ENCODE results near the gene STON1.
"Not testable (repeated sequence)": the region's sequence is repeated elsewhere in the genome, so short reads cannot be mapped to it uniquely, and the experiment has no call there.

The STON1 gene

DNA sequence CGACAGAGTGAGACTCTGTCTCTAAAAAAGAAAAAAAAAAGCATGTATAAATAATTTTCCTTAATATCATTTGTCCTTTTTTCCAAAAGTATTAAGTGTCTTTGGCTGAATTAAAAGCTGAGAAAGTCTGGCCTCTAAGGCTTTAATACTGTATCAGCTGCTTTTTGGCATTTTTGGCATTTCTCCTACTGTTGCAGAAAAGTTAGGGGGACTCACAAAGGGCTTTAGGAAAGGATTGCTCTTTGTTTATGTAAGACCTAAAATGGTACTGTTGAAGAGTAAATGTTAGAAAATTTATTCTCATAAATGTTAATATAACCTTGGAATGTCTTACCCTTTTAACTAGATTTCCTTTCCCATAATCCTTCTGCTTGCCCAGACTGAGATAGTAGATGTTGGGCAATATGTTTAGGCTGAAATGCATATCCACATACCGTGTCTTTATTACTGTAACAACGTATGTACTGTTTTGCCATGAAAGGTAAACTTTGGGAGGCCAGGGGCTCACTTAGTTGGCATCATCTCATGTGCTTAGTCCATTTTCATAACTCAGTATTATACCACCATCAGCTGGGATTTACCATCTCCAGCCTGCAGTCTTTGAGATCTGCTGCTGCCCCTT is 18.0 kb upstream of the STON1 start:
- H3K4me3 ChIP-seq (ENCODE audit: control insufficient read depth, low read depth, low read length), result no peak overlapping the region

DNA sequence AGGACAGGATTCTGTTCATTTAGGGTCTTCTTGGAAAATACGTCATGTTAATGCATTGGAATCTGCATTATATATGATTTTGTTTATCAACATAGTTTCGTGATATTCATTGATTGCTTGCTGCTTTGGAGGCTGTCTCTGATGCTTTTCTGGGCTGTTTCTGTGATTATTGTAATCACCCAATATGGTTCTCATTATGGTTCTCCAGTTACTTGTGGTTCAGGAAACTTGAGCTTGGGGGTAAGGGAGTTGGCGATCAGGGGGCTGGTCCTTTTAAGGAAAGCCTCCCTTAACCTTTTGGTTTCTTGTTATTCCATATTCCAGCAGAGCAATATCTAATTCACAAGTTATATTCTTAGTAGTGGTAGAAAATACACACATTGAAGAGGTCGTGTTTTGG is 17.4 kb upstream of the STON1 start:
- TF ChIP-seq, protein P1, sequence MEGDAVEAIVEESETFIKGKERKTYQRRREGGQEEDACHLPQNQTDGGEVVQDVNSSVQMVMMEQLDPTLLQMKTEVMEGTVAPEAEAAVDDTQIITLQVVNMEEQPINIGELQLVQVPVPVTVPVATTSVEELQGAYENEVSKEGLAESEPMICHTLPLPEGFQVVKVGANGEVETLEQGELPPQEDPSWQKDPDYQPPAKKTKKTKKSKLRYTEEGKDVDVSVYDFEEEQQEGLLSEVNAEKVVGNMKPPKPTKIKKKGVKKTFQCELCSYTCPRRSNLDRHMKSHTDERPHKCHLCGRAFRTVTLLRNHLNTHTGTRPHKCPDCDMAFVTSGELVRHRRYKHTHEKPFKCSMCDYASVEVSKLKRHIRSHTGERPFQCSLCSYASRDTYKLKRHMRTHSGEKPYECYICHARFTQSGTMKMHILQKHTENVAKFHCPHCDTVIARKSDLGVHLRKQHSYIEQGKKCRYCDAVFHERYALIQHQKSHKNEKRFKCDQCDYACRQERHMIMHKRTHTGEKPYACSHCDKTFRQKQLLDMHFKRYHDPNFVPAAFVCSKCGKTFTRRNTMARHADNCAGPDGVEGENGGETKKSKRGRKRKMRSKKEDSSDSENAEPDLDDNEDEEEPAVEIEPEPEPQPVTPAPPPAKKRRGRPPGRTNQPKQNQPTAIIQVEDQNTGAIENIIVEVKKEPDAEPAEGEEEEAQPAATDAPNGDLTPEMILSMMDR (conservative IDR thresholded peaks at IDR 0.05; ENCODE audit: control insufficient read depth, insufficient read depth, low read depth, low read length), result no peak
- DNase-seq (ENCODE audit: low read depth), result no peak

More for the DNA sequence above, 18.0 kb upstream of the STON1 start:
- TF ChIP-seq, protein P1 (conservative IDR thresholded peaks at IDR 0.05; ENCODE audit: control insufficient read depth, insufficient read depth, low read depth, low read length), result no peak
- no peak for DNase-seq (ENCODE audit: low read depth)

DNA sequence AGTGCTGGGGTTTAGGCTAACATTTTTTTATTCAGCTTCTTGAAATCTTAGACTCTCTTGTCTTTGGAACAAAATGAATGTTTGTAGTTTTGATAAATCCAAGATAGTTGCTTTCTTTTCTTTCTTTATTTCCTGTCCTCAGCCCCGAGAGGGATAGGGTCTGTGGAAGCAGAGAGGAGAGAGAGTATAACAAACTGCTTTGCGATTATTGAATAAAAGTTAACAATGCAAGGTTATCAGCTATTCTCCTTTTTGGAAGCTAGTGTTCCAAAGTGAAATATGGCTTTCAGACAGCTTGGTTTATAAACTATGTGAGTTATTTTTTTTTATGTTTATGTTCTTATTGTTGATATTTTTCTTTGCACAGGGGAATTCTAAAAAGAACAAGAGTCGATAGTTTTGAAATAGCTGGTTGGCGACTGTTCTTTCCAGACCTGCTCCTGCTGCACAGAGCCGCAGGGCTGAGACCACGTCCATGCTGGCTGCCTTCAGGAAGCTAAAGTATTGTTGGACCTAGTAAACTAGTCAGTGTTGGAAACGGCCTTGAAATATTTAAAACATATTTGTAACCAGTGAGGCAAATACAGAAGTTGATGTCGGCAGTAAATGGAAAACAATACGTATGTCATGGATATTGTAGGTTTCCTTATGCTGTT is 15.5 kb upstream of the STON1 start:
- TF ChIP-seq, protein P1 (conservative IDR thresholded peaks at IDR 0.05; ENCODE audit: control insufficient read depth, insufficient read depth, low read depth, low read length), result no peak
- DNase-seq (ENCODE audit: low read depth), result no peak
- no peak overlapping the region for H3K4me3 ChIP-seq (ENCODE audit: control insufficient read depth, low read depth, low read length)

More for the DNA sequence above, 17.4 kb upstream of the STON1 start:
- H3K4me3 ChIP-seq (ENCODE audit: control insufficient read depth, low read depth, low read length), result no peak overlapping the region

DNA sequence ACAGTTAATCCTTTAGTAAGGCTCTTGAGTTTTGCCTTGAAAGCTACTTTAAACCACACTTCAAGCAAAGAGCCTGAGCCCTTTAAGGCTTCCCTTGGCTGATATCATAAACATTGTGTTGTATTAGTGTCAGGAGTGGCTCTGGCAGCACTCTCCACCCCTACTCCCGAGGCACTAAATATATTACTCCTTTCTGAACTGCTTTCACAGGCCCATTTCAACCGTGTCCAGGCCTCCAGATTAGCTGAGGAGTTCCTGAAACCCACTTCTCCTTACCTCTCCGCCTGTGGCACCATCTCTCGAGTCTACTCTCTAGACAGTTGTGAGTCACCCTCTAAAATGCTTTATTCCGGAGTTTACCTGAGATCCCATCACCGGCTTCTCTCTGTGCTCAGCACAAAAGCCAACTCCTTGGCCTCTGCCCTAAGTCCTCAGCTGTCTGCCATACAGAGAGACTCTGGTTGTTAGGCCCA is 14.4 kb upstream of the STON1 start:
- no peak overlapping the region for H3K4me3 ChIP-seq (ENCODE audit: control insufficient read depth, low read depth, low read length)
- no peak for DNase-seq (ENCODE audit: low read depth)
- TF ChIP-seq, protein P1 (conservative IDR thresholded peaks at IDR 0.05; ENCODE audit: control insufficient read depth, insufficient read depth, low read depth, low read length), result no peak

DNA sequence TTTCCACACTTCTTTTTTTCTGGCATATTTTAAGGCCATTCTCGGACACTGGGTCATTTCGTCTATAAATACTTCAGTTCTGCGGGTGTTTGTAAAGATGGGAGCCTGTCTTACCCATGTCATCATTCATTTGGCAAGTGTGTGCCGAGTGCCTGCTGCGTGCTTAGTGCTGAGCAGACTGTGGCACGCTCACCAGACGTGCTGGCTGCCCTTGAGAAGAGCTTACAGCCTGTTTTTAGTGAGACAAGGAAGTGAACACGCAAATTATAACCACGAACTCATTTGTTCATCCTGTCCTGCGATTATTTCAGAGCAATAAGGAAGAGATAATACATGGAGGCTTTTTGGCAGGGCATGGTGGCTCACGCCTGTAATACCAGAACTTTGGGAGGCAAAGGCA is 10.4 kb upstream of the STON1 start:
- H3K4me3 ChIP-seq (ENCODE audit: control insufficient read depth, low read depth, low read length), result no peak overlapping the region
- TF ChIP-seq, protein P1 (conservative IDR thresholded peaks at IDR 0.05; ENCODE audit: control insufficient read depth, insufficient read depth, low read depth, low read length), result no peak
- DNase-seq (ENCODE audit: low read depth), result no peak

DNA sequence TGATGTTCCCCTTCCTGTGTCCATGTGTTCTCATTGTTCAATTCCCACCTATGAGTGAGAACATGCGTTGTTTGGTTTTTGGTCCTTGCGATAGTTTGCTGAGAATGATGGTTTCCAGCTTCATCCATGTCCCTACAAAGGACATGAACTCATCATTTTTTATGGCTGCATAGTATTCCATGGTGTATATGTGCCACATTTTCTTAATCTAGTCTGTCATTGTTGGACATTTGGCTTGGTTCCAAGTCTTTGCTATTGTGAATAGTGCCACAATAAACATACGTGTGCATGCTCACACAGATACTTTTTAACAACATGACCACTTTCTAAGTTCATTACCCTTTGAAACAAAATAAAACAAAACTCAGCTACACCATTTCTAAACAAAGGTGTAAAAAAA is 5.2 kb upstream of the STON1 start:
- DNase-seq (ENCODE audit: low read depth); H3K4me3 ChIP-seq (ENCODE audit: control insufficient read depth, low read depth, low read length): not testable (repeated sequence)

DNA sequence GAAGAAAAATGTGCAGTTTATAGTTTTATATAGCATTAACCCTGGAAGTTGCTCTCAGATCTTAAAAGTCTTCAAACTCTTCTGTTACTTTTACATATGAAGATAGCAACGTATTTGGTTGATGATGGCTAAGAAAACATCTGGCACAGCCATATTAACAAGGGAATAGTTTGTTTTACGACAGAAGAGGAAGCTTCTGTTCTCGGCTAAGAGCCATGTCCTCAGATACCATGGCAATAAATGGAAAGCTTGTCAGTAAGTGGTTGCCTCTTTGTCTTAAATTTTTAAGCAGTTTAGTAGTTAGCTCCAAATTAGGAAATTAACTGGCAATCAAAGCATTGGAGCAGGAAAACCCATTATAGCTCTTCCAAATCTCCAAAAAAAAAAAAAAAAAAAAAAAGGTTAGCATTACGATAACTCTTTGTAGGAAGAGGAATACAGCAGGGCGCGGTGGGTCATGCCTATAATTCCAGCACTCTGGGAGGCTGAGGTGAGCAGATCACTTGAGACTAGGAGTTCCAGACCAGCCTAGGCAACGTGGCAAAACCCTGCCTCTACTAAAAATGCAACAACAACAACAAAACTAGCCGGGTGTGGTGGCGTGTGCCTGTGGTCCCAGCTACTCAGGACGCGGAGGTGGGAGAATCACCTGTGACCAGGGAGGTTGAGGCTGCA is 4.5 kb upstream of the STON1 start:
- peak; percentile 38 for DNase-seq (ENCODE audit: low read depth)
- TF ChIP-seq, protein P1 (conservative IDR thresholded peaks at IDR 0.05; ENCODE audit: control insufficient read depth, insufficient read depth, low read depth, low read length), result no peak
- no peak overlapping the region for H3K4me3 ChIP-seq (ENCODE audit: control insufficient read depth, low read depth, low read length)

Measured in fibroblast of mammary gland (primary cell).